NCI-H82 treated with DMSO at 0.1 percent for 48 hours (cell line): ENCODE measurements around the gene ZNF521.

Source experiments
- DNase-seq: peaks from one replicate; lab custom pipeline; 2025; ENCODE audit not compliant: unreplicated experiment; lab: John Stamatoyannopoulos, UW

The ZNF521 gene

GRCh38 chr18:25340762-25341161 lies 11.2 kb downstream of the ZNF521 start:
- no peak for DNase-seq

GRCh38 chr18:25335676-25336075 lies 16.3 kb downstream of the ZNF521 start:
- DNase-seq, result no peak

GRCh38 chr18:25335062-25335461 lies 16.9 kb downstream of the ZNF521 start:
- DNase-seq, result no peak

GRCh38 chr18:25334588-25334987 lies 17.4 kb downstream of the ZNF521 start:
- DNase-seq, result no peak

- no peak for DNase-seq
These were observed 20.0 kb downstream of the ZNF521 start for GRCh38 chr18:25332002-25332401.

GRCh38 chr18:25329783-25330182 lies 22.2 kb downstream of the ZNF521 start:
- DNase-seq, result no peak

- DNase-seq, result no peak
These were observed 24.4 kb downstream of the ZNF521 start for GRCh38 chr18:25327584-25327983.

- DNase-seq, result no peak
These were observed 25.5 kb downstream of the ZNF521 start for GRCh38 chr18:25326361-25326952.

GRCh38 chr18:25322806-25323205 lies 29.2 kb downstream of the ZNF521 start:
- no peak for DNase-seq

GRCh38 chr18:25316381-25317018 lies 35.5 kb downstream of the ZNF521 start:
- no peak for DNase-seq

- DNase-seq, result no peak
These were observed 37.2 kb downstream of the ZNF521 start for GRCh38 chr18:25314838-25315190.

GRCh38 chr18:25314151-25314837 lies 37.7 kb downstream of the ZNF521 start:
- DNase-seq, result no peak

- no peak for DNase-seq
These were observed 38.7 kb downstream of the ZNF521 start for GRCh38 chr18:25313268-25313667.

GRCh38 chr18:25310045-25310444 lies 41.9 kb downstream of the ZNF521 start:
- DNase-seq, result no peak

- DNase-seq, result no peak
These were observed 43.6 kb downstream of the ZNF521 start for GRCh38 chr18:25308381-25308780.

- DNase-seq, result no peak
These were observed 44.8 kb downstream of the ZNF521 start for GRCh38 chr18:25307192-25307591.

- no peak for DNase-seq
These were observed 45.3 kb downstream of the ZNF521 start for GRCh38 chr18:25306671-25307070.

- no peak for DNase-seq
These were observed 46.4 kb downstream of the ZNF521 start for GRCh38 chr18:25305584-25305983.

GRCh38 chr18:25300492-25300891 lies 51.5 kb downstream of the ZNF521 start:
- no peak for DNase-seq

GRCh38 chr18:25299426-25300300 lies 52.3 kb downstream of the ZNF521 start:
- DNase-seq, result no peak

- DNase-seq, result no peak
These were observed 53.1 kb downstream of the ZNF521 start for GRCh38 chr18:25298853-25299274.
